ENCODE data around the gene SLC22A12. TPM values are rescaled to one million over a fixed set of nuclear protein-coding genes. Genes with fewer than 3 reads are reported as not detected.

SLC22A12 gene
- total RNA-seq, 2 donors from 2014 or later = not detected

DNA sequence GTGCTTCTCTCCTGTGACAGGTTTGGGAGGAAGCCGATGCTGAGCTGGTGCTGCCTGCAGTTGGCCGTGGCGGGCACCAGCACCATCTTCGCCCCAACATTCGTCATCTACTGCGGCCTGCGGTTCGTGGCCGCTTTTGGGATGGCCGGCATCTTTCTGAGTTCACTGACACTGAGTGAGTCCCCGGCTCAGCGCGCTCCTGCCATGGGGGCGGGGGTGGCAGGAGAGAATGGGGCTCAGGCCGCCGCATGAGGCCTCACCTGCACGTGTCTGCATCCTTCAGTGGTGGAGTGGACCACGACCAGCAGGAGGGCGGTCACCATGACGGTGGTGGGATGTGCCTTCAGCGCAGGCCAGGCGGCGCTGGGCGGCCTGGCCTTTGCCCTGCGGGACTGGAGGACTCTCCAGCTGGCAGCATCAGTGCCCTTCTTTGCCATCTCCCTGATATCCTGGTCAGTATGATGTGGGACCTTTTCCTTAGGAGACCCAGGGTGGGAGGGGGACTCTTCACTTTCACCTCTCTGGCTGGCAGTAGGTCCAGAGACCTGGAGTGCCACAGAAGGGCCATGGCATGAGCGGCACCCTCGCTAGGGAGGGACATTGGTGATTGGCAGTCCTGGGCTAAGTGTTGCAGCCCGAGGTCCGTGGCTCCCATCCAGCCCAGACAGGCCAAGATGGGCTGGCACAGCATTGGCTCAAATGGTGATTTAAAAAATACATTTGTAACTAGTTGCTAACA lies 28.9 kb upstream of the SLC22A12 start:
- ATAC-seq = no peak
- DNase-seq = no peak
- intact Hi-C loops (cut with DNase I) = no loop called here

DNA sequence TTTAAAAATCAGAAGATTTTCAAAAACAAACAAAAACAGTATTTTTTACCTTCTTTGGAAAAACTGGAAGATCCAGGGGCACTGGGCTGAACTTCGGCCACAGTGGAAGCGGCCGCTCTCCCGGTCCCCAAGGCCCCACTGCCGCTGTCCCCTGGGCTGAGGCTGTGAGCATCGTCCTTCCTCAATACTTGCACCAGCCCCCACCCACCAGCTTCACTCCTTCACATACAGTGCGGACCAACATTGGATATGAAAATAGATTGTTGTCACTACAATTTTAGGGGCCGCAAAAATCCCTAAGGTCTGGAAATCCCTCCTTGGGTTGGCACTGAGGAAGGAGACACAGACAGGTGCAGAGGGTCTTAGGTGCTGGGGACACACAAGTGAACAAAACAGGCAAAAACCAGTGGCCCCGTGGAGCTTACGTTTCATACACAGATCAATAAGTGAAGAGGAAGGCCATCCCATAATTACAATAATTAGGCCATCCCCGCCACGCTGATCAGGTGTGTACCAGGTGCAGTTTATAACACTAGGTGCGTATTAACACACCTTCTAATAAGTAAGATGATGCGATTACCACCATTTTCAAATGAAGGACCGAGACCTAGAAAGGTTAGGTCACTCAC lies 28.2 kb upstream of the SLC22A12 start:
- DNase-seq (no peak), ATAC-seq (no peak)
- intact Hi-C loops (cut with DNase I) = no loop called here

GRCh38 chr11:64563966-64564365 lies 27.1 kb upstream of the SLC22A12 start:
- ATAC-seq (no peak), DNase-seq (no peak)
- intact Hi-C loops (cut with DNase I) = no loop called here

DNA sequence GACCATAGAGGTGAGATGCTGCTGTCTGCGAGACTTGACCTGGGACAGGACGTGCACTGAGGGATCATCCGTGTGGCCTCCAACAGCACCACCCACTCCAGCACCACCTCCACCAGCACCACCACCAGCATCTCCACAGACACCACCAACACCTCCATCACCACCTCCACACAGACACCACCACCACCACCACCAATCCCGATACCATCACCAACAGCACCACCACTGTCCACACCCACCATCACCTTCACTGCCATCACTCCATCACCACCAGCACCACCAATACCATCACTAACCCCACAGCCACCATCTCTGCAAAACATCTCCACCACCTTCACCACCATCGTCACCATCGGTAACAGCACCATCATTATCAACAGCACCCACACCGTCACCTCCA lies 26.6 kb upstream of the SLC22A12 start:
- no peak for DNase-seq
- intact Hi-C loops (cut with DNase I) = no loop called here
- ATAC-seq = no peak

DNA sequence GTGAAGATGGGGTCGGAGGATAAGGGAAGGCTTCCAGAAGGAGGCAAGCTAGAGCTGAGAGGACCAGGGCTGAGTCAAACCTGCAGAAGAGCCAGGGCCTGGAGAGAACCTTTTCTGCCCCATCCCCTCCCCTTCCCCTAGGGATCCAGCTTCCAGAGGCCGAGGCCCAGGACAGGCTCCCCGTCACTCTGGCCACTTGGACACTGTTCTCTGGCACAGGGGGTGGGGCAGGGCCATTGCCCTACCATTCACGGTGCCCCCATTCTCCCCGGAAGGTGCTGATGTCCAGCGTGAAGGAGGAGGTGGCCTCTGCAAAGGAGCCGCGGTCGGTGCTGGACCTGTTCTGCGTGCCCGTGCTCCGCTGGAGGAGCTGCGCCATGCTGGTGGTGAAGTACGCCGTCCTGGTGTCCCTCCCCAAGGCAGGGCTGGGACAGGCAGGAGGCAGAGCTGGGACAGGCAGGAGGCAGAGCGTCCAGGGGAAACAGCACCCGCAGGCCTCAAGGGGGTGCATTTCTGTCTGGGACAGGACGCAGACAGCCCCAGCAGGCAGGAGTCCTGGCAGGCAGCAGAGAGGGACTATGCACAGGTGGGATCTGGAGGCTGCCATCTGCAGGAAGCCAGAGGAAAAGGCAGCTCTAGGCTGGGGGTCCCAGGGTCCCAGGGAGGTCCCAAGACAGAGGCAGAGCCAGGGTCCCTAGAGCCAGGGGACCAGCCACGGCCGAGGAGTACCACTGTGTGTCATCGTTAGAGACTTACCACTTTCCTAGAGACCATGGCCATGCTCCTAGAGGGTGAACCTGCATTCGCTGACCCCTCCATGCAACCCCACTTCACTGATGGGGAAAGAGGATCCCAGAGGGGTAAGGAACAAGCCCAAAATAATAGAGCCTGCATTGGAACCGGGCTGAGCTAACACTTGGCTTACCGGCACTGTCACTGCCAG lies 25.8 kb upstream of the SLC22A12 start:
- ATAC-seq (no peak), DNase-seq (no peak)
- intact Hi-C loops (cut with DNase I) = no loop called here

GRCh38 chr11:64566042-64566914 lies 24.7 kb upstream of the SLC22A12 start:
- DNase-seq (peak; percentile 76), ATAC-seq (peak; percentile 73 to 88)
- intact Hi-C loops (cut with DNase I) = no loop called here

- intact Hi-C loops (cut with DNase I) = no loop called here
- peak in 1 of 2 donors; percentile 4 for ATAC-seq
- DNase-seq = no peak
Measured at GRCh38 chr11:64566915-64567891, 23.8 kb upstream of the SLC22A12 start.

DNA sequence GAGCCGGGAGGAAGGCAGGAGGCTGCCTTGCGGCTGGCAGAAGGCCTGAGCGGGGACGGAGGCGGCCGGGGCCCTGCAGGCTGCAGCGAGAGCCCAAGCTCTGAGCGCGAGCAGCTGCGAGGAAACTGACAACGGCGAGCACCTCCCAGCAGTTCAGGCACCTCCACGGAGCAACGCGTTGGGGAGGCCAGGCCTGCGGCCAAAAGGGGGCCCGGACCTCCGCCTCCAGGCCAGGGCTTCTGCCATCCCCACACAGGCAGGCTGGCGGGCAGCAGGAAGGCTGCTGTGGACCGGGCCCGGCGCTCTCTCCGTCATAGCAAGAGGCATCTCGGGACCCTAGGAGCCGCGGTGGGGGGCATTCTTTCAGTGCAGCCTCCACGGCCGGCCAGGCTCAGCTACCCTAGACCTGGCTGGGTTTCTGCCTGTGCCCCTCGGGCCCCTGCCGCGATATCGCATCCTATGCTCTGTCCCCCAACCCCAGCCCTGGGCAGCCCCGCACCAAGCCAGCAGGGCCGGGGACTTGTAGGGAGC lies 22.9 kb upstream of the SLC22A12 start:
- intact Hi-C loops (cut with DNase I) = no loop called here
- ATAC-seq (no peak), DNase-seq (no peak)

DNA sequence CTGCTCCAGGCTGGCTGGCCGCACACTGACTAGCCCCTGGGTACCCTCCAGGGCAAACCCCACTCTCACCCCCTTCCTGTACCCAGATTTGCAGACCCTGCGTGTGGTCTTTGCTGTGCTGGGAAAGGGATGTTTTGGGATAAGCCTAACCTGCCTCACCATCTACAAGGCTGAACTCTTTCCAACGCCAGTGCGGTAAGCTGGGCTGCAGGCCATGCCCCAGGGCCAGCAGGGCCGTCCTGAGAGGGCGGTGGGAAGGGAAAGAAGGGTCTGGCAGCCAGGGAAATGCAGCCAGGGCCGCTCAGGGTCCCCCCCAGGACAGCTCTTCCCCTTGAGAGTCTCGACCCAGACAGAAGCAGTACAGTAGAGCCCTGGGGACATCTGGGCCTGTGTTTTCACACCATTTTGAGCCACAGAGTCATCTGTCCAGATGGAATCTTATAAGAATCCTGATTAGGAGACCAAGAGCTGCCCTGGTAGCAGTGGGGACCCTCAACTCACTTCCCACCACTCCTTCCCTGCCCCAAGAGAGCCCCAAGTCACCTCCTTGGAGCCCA lies 22.4 kb upstream of the SLC22A12 start:
- no peak for DNase-seq
- intact Hi-C loops (cut with DNase I) = no loop called here
- no peak for ATAC-seq

DNA sequence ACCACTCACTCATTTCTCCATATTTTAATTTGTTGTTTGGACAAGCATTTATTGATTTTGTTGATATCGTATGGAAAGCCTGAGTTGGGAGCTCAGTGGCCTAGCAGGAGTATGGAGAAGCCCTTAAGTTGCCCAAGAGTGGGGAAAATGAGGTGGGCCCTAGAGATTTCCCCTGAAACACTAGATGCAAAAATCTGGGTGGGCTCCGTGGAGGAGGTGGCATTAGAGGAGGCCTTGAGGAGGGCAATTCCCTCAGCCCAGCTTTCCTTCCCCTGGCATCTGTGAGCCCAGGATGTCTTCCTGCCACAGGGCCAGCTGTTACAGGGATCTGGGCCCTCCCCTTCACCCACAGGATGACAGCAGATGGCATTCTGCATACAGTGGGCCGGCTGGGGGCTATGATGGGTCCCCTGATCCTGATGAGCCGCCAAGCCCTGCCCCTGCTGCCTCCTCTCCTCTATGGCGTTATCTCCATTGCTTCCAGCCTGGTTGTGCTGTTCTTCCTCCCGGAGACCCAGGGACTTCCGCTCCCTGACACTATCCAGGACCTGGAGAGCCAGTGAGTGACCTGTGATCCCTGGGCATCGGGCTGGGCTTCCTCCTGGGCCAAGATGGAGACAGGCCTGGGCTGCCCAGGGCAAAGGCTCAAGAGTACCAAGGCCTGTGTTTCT lies 21.6 kb upstream of the SLC22A12 start:
- intact Hi-C loops (cut with DNase I) = no loop called here
- no peak for DNase-seq
- no peak for ATAC-seq

DNA sequence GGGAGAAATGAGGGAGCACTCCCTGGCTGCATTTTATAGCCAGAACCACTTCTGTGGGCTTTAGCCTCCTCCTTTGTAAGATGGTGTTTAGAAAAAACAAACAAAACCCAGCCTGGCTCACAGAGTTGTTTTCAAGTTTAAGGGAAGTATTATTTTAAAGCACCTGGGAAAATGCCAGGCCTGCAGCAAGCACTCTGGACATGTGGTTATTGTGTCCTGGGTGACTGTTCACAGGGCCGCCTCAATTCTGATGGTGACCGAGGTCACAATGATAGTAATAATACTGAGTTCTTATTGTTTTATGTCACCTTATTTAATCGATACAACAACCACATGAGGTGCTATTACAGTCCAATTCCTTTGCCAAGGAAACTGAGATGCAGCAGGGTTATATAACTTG lies 20.7 kb upstream of the SLC22A12 start:
- DNase-seq = no peak
- intact Hi-C loops (cut with DNase I) = no loop called here
- no peak for ATAC-seq

- DNase-seq (no peak), ATAC-seq (no peak)
- intact Hi-C loops (cut with DNase I) = no loop called here
Measured at GRCh38 chr11:64571050-64571409, 20.0 kb upstream of the SLC22A12 start.

DNA sequence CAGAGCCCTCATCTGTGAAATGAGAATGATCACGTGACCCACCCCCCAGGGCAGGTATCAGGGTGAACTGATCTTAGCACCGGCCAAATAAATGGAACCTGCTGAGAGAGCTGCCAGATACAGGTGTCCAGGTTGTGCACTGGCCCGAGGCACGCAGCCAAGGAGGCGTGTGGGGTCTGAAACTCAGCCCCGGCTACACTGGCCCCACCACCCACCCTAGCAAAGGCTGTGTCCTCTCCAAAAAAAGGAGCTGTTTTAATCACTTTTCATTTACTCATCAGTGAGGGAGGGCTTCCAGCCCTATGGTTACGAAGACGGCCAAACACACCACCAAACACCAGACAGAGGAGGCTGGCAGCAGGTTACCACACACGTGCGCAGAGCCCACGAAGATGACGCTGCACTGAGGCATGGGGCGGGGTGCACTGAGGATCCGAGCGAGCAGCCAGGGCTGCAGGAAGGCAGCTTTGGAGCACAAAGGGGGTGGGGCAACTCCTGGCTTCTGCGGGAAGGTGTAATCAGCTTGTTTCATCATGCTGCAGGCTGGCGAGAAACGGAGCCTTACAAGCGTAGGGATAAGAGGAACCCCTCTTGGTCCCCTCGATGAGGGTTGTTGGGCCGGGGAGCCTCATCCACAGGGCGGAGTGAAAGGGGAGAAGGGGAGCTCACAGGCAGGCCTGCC lies 19.5 kb upstream of the SLC22A12 start:
- DNase-seq (no peak), ATAC-seq (peak; percentile 44 to 93)
- intact Hi-C loops (cut with DNase I) = no loop called here

GRCh38 chr11:64572143-64572542 lies 18.9 kb upstream of the SLC22A12 start:
- intact Hi-C loops (cut with DNase I) = no loop called here
- DNase-seq (no peak), ATAC-seq (no peak)

- DNase-seq = no peak
- intact Hi-C loops (cut with DNase I) = no loop called here
- no peak for ATAC-seq
Measured at GRCh38 chr11:64577202-64577601, 13.8 kb upstream of the SLC22A12 start.

DNA sequence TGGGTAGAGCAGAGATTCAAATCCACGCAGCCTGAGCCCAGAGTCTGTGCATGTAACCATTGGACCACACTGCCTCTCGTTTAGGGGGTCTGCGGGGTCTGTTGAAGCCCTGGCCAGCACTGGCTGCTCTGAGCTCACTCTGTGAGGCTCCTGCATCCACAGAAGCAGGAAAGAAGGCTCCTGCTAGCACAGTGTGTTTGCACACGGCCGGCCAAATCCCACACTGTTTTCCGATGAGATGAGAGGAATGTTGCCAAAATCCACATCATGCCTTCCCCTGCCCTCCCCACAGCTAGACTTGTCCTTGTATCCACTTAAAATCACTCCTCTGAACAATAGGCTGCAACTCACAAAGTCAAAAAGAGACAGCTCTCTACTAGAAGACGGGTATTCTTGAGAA lies 10.6 kb upstream of the SLC22A12 start:
- DNase-seq (peak; percentile 54), ATAC-seq (peak in 1 of 2 donors; percentile 41)
- intact Hi-C loops (cut with DNase I) = no loop called here

Data from left cardiac atrium (tissue), 4 donors.